Brain microvascular endothelial cell (primary cell): ENCODE measurements around the gene OR1D5.
A peak's percentile ranks its signal among the peaks of the same experiment; 100 is the strongest.
"Not testable (repeated sequence)": the region's sequence is repeated elsewhere in the genome, so short reads cannot be mapped to it uniquely, and the experiment has no call there.

ENCODE experiments used
- DNase-seq: peaks from one replicate; pipeline ENCODE4 v3.0.0-alpha.2; 2020
- H3K27ac ChIP-seq: fragments of 250-450 bp; sonication (Bioruptor Pico); 2 replicates; pipeline ENCODE4 v1.5.1; 2020; ENCODE audit warnings: mild to moderate bottlenecking, moderate library complexity
- H3K27me3 ChIP-seq: fragments of 250-450 bp; sonication (Bioruptor Pico); replicated peaks from 2 replicates; pipeline ENCODE4 v1.5.1; 2020; ENCODE audit warnings: mild to moderate bottlenecking
- H3K36me3 ChIP-seq: fragments of 250-450 bp; sonication (Bioruptor Pico); replicated peaks from 2 replicates; pipeline ENCODE4 v1.5.1; 2020; ENCODE audit warnings: mild to moderate bottlenecking
- H3K4me3 ChIP-seq: 2 replicates; pipeline ENCODE4 v1.5.1; 2011; ENCODE audit warnings: low read depth, mild to moderate bottlenecking, control low read depth, low read length, moderate library complexity
- in situ Hi-C: cut with HindIII; loops from 2 replicates; pipeline ENCODE4 v1.10.0; 2017; ENCODE audit warnings: low sequenced_read_pairs, low pct_ligation_motif_present
- TF ChIP-seq, protein P1 (sequence below): IDR thresholded peaks from 2 replicates; pipeline ENCODE4 v1.5.1; 2011; ENCODE audit warnings: low read depth, mild to moderate bottlenecking, moderate library complexity, low read length, control low read depth, inconsistent platforms; ENCODE audit errors: missing control alignments

OR1D5 gene

GRCh38 chr17:3033248-3033640, 30.2 kb downstream of the OR1D5 start:
- Histone ChIP-seq H3K4me3 (no peak overlapping the region), H3K27ac (no peak overlapping the region), H3K36me3 (no peaks in the 10 kb centered on the region), H3K27me3 (no peaks in the 10 kb centered on the region)
- no peak for DNase-seq
- TF ChIP-seq, protein P1, sequence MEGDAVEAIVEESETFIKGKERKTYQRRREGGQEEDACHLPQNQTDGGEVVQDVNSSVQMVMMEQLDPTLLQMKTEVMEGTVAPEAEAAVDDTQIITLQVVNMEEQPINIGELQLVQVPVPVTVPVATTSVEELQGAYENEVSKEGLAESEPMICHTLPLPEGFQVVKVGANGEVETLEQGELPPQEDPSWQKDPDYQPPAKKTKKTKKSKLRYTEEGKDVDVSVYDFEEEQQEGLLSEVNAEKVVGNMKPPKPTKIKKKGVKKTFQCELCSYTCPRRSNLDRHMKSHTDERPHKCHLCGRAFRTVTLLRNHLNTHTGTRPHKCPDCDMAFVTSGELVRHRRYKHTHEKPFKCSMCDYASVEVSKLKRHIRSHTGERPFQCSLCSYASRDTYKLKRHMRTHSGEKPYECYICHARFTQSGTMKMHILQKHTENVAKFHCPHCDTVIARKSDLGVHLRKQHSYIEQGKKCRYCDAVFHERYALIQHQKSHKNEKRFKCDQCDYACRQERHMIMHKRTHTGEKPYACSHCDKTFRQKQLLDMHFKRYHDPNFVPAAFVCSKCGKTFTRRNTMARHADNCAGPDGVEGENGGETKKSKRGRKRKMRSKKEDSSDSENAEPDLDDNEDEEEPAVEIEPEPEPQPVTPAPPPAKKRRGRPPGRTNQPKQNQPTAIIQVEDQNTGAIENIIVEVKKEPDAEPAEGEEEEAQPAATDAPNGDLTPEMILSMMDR: no peak
- in situ Hi-C loops: no loop called here

GRCh38 chr17:3032258-3033247, 30.9 kb downstream of the OR1D5 start:
- Histone ChIP-seq H3K4me3 (no peak overlapping the region), H3K27ac (no peak overlapping the region), H3K36me3 (no peaks in the 10 kb centered on the region), H3K27me3 (no peaks in the 10 kb centered on the region)
- in situ Hi-C loops: no loop called here
- no peak for DNase-seq
- TF ChIP-seq, protein P1: no peak

DNA sequence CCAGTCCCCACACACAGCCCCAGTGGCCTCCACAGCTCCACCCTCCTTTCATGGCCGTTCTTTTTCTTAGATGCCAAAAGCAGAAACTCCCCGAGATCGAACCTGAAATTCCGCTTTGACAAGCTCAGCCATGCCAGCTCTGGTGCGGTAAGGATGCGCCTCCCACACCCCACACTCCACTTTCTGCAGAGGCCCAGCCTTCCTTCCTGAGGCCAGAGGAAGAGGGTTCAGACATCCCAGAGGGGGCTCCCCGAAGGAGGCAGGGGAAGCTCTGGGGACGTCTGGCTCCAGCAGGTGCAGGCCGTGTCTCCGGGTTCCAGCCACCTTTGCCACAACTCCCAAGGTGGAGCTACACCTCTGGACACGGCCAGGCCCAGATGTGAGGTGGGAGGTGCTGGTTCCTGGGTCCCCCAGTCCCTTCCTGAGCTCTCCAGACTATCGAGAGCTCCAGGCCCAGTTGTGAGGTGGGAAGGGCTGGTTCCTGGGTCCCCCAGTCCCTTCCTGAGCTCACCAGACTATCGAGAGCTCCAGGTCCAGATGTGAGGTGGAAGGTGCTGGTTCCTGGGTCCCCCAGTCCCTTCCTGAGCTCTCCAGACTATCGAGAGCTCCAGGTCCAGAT, 32.4 kb downstream of the OR1D5 start:
- H3K27me3 ChIP-seq, in situ Hi-C loops, H3K4me3 ChIP-seq, H3K27ac ChIP-seq, H3K36me3 ChIP-seq, DNase-seq: not testable (repeated sequence)

DNA sequence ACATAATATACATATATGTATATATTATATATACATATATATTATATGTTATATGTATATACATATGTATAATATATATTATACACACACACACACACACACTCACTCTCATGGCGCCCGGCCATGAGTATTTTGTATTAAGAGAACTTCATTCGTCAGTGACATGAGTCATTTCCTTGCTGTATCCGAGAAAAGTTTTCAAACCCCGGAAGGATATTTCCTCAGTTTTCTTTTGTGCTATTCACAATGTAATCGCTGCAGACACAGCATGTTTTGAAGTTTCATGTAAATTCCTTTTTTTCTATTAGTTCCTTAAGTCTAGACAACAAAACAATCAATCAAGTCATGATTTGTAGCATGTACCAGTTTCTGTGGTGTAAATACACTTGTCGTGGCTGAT, 33.3 kb downstream of the OR1D5 start:
- in situ Hi-C loops: no loop called here

DNA sequence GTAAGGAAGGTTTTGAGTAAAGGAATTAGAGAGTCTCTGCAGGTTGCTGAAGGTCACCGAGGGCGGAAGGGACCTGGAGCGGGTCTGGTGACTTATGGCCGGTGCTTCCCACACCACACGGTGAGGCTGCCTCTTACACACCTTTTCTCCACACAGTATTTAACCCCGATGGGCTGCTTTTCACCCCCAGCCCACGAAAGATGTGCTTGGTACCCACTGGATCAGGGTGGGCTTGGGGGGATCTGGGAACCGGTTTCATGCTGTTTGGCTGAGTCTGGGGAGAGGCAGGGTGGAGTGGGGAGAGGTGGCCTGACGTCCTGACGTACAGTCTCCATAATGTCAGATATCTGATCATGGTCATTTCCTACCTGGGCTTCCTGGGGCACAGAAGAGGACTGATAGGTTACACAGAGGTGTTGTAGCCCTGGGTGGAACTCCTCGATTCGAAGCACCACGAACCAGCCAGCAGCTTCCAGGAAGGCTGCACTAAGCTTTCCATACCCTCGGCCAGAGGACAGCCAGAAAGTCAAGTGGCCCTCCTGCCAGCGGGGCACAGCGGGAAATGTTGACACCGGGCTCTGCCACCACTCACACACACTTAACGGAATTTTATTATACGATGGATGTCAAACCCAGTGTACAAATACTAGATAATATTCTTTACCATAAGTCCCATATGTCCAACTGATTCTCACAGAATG, 34.0 kb downstream of the OR1D5 start:
- no peaks in the 10 kb centered on the region for H3K36me3 ChIP-seq
- H3K27me3 ChIP-seq: no peaks in the 10 kb centered on the region
- TF ChIP-seq, protein P1: no peak
- H3K4me3 ChIP-seq: no peak overlapping the region
- no peak overlapping the region for H3K27ac ChIP-seq
- no peak for DNase-seq
- in situ Hi-C loops: no loop called here

More for the DNA sequence above, 33.3 kb downstream of the OR1D5 start:
- peak overlapping the region; percentile 44 for H3K27ac ChIP-seq
- H3K36me3 ChIP-seq: no peaks in the 10 kb centered on the region
- TF ChIP-seq, protein P1: no peak
- no peak overlapping the region for H3K4me3 ChIP-seq
- H3K27me3 ChIP-seq: no peaks in the 10 kb centered on the region
- peak; percentile 86 for DNase-seq
